Nephron (organoid): ENCODE results near the gene SLC38A8.

Experiments
- H3K27ac Mint-ChIP-seq, 3 experiments: 2 replicates each; pipeline ENCODE4 v1.8.0; 2020; ENCODE audit warnings: mixed read lengths in 3 of 3, mild to moderate bottlenecking in 2 of 3, moderate library complexity in 1 of 3
- H3K27me3 Mint-ChIP-seq: 2 replicates; pipeline ENCODE4 v1.8.0; 2021; ENCODE audit warnings: low read depth, mild to moderate bottlenecking, moderate library complexity, mixed read lengths
- H3K36me3 Mint-ChIP-seq: 2 replicates; pipeline ENCODE4 v1.8.0; 2020; ENCODE audit warnings: low read depth, mixed read lengths
- H3K4me1 Mint-ChIP-seq: 2 replicates; pipeline ENCODE4 v1.8.0; 2020; ENCODE audit warnings: mixed read lengths
- H3K4me3 Mint-ChIP-seq, 3 experiments: 2 replicates each; pipeline ENCODE4 v1.8.0; 2020; ENCODE audit warnings: mild to moderate bottlenecking in 3 of 3, mixed read lengths in 3 of 3, moderate library complexity in 2 of 3
- H3K9me3 Mint-ChIP-seq: 2 replicates; pipeline ENCODE4 v1.8.0; 2020; ENCODE audit warnings: mixed read lengths
- TF ChIP-seq, protein P1 (sequence below), 3 experiments: fragments of 200-600 bp; sonication (generic); IDR thresholded peaks; one replicate each; pipeline ENCODE4 v1.5.0; 2021; ENCODE audit warnings: antibody characterized with exemption in 3 of 3; ENCODE audit not compliant: unreplicated experiment in 3 of 3

The SLC38A8 gene

DNA sequence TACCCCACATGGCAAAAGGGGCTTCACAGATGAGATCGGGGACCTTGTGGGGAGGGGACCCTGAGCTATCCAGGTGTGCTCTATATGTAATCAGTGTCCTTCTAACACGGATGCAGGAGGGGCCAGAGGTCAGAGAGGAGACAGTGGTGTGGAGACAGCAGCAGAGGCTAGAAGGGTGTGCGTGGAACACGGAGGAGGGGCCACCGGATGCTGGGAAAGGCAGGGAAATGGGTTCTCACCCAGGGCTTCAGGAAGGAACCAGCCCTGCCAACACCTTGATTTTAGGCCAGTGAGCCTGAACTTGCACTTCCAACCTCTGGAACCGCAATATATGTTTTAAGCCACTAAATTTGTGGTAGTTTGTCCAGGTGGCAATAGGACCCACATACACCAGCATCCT lies 4.6 kb upstream of the SLC38A8 start:
- Mint-ChIP-seq H3K4me3 (no peak overlapping the region), H3K4me1 (no peaks in the 10 kb centered on the region), H3K27me3 (peaks cover 24% of the 10 kb centered on the region), H3K27ac (no peak overlapping the region), H3K36me3 (peaks cover 6% of the 10 kb centered on the region), H3K9me3 (no peaks in the 10 kb centered on the region)
- TF ChIP-seq, protein P1, sequence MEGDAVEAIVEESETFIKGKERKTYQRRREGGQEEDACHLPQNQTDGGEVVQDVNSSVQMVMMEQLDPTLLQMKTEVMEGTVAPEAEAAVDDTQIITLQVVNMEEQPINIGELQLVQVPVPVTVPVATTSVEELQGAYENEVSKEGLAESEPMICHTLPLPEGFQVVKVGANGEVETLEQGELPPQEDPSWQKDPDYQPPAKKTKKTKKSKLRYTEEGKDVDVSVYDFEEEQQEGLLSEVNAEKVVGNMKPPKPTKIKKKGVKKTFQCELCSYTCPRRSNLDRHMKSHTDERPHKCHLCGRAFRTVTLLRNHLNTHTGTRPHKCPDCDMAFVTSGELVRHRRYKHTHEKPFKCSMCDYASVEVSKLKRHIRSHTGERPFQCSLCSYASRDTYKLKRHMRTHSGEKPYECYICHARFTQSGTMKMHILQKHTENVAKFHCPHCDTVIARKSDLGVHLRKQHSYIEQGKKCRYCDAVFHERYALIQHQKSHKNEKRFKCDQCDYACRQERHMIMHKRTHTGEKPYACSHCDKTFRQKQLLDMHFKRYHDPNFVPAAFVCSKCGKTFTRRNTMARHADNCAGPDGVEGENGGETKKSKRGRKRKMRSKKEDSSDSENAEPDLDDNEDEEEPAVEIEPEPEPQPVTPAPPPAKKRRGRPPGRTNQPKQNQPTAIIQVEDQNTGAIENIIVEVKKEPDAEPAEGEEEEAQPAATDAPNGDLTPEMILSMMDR (IDR thresholded peaks at IDR 0.05; ENCODE audit: unreplicated experiment in 3 of 3): no peak

DNA sequence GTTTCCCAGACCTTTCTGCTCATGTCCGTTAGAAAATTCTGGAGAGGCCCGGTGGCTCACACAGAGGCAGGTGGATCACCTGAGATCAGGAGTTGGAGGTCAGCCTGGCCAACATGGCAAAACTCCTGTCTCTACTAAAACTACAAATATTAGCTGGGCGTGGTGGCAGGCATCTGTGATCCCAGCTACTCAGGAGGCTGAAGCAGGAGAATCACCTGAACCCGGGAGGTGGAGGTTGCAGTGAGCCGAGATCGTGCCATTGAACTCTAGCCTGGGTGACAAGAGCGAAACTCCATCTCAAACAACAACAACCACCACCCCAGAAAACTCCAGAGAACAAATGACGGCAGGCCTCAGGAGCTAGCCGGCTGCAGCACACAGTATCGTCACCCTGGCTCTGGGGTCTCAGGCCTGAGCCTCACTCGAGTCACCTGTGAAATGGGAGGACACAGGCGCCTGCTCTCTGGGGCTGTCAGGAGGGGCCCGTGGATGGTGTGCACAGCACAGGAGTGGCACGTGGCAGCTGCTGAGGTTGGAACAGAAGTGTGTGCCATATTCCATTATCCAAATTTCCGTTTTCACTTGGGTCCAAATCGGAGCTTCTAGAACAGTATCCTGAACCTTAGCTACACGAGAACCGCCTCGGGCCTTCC lies 3.3 kb upstream of the SLC38A8 start:
- H3K27ac Mint-ChIP-seq: no peak overlapping the region
- H3K9me3 Mint-ChIP-seq: no peaks in the 10 kb centered on the region
- peaks cover 31% of the 10 kb centered on the region for H3K27me3 Mint-ChIP-seq
- TF ChIP-seq, protein P1 (IDR thresholded peaks at IDR 0.05; ENCODE audit: unreplicated experiment in 3 of 3): no peak
- peaks cover 3% of the 10 kb centered on the region for H3K4me1 Mint-ChIP-seq
- peaks cover 6% of the 10 kb centered on the region for H3K36me3 Mint-ChIP-seq
- H3K4me3 Mint-ChIP-seq: no peak overlapping the region

DNA sequence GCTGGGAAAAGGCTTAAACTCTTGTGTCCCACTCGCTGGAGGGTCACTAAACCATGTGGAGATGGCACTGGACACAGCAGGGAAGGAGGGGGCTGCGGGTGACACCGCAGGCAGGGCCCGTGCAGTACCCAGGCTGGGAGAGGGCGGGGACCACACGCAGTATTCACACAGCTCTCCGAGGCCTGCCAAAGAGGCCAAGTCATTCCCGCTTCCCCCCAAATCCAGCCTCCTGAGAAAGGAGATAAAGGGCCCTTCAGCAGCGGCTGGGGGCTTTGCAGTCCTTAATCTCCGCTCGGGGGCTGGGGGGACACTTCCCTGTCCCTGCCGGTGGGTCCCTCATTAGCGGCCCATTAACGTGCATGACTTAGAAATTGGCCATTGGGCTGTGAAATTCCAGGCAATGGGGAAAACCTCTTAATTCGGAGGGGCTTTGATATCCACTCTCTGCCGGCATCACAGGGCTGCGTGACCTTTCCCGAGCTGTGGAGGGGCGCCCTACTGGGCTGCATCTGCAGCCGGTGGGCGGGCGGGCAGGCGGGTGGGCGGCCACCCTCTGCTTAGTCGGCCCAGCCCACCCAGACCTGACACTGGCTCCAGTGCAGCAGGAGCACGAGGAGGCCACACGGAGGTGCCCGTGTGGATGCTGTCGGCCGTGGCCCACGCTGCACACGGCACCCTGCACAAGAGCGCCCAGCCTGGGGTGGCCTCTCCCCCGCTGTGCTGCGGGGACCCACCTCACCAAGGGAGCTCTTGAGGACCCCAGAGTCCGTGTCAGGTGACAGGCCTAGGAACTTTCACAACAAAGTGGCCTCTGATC lies 2.6 kb upstream of the SLC38A8 start:
- Mint-ChIP-seq H3K27ac (no peak overlapping the region), H3K36me3 (peaks cover 4% of the 10 kb centered on the region), H3K27me3 (peaks cover 38% of the 10 kb centered on the region), H3K4me1 (peaks cover 8% of the 10 kb centered on the region), H3K4me3 (no peak overlapping the region), H3K9me3 (no peaks in the 10 kb centered on the region)
- TF ChIP-seq, protein P1 (IDR thresholded peaks at IDR 0.05; ENCODE audit: unreplicated experiment in 3 of 3): no peak

DNA sequence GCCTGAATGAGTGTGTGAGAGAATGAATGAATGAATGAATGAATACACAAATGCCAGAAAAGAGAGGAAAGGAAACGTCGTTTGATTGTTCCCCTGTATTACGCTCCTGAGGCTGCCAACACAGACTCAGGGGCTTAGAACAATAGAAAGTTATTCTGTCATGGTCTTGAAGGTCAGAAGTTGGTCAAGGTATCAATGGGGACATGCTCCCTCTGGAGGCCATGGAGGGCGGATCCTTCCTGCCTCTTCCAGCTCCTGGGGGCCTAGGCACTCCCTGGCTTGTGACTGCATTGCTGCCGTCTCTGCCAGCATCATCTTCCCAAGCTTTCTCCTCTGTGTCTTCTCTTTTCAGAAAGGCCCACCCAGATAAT lies 1.5 kb upstream of the SLC38A8 start:
- H3K27me3 Mint-ChIP-seq: peaks cover 42% of the 10 kb centered on the region
- TF ChIP-seq, protein P1 (IDR thresholded peaks at IDR 0.05; ENCODE audit: unreplicated experiment in 3 of 3): no peak
- no peaks in the 10 kb centered on the region for H3K36me3 Mint-ChIP-seq
- no peak overlapping the region for H3K4me3 Mint-ChIP-seq
- no peak overlapping the region for H3K27ac Mint-ChIP-seq
- peaks cover 12% of the 10 kb centered on the region for H3K4me1 Mint-ChIP-seq
- H3K9me3 Mint-ChIP-seq: no peaks in the 10 kb centered on the region

DNA sequence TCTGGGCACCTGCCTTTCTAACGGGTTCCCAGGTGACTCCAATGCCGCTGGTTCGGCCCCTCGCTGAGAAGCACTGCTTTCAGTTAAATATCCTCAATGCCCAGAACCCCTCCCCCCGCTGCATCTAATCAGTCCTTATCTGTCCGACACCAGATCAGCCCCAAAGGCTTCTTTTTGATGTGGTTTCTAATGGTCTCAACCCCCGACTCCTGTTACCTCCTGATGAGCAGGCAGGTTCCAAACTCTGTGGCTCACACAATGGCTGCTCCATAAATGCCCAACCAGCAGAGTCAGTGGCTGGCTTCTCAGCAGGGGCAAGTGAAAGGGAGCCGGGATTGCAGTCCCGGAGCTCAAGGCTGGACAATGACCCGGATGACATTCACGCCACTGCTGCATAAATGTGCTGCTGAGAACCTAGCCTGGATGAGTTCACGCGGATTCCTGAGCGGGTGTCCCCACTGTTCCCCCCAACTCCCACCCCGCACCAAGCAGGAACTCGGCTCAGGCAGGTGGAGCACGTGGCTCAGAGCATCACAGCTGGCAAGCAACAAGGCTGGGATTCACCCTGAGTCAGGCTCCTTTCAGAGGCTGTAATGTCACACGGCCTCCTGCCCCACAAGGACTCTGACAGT lies 1.0 kb upstream of the SLC38A8 start:
- Mint-ChIP-seq H3K27ac (no peak overlapping the region), H3K9me3 (no peaks in the 10 kb centered on the region), H3K4me1 (peaks cover 12% of the 10 kb centered on the region), H3K27me3 (peaks cover 42% of the 10 kb centered on the region), H3K36me3 (no peaks in the 10 kb centered on the region), H3K4me3 (no peak overlapping the region)
- TF ChIP-seq, protein P1 (IDR thresholded peaks at IDR 0.05; ENCODE audit: unreplicated experiment in 3 of 3): no peak
